HEK293 (cell line): ENCODE measurements around the gene BTG2.

ENCODE experiments used
- HOXA7 ChIP-seq: sonication (generic); formaldehyde crosslinking; IDR thresholded peaks from 2 replicates; pipeline ENCODE4 v1.8.1; 2022; ENCODE audit warnings: missing genetic modification reagents, borderline replicate concordance
- MZF1 ChIP-seq: fragments of 450-650 bp; formaldehyde crosslinking; IDR thresholded peaks from 2 replicates; pipeline ENCODE4 v1.5.1; 2017; ENCODE audit warnings: missing biosample characterization, missing genetic modification characterization, borderline replicate concordance
- PRDM1 ChIP-seq: fragments of 450-650 bp; formaldehyde crosslinking; IDR thresholded peaks from 2 replicates; pipeline ENCODE4; 2016; ENCODE audit warnings: missing biosample characterization, missing genetic modification characterization
- ZBTB7A ChIP-seq: fragments of 450-650 bp; formaldehyde crosslinking; IDR thresholded peaks from 2 replicates; pipeline ENCODE4 v1.5.1; 2016; ENCODE audit warnings: low read depth, missing biosample characterization, missing genetic modification characterization
- ZEB2 ChIP-seq: fragments of 450-650 bp; formaldehyde crosslinking; IDR thresholded peaks from 2 replicates; pipeline ENCODE4 v1.5.1; 2016; ENCODE audit warnings: missing biosample characterization, missing genetic modification characterization
- ZFP3 ChIP-seq: fragments of 450-650 bp; formaldehyde crosslinking; IDR thresholded peaks from 2 replicates; pipeline ENCODE4 v1.5.1; 2016; ENCODE audit warnings: low read depth, missing biosample characterization, missing genetic modification characterization
- ZNF121 ChIP-seq: fragments of 450-650 bp; formaldehyde crosslinking; IDR thresholded peaks from 2 replicates; pipeline ENCODE4 v1.5.1; 2016; ENCODE audit warnings: missing biosample characterization, missing genetic modification characterization
- ZNF146 ChIP-seq: fragments of 450-650 bp; formaldehyde crosslinking; IDR thresholded peaks from 2 replicates; pipeline ENCODE4 v1.5.1; 2016; ENCODE audit warnings: missing biosample characterization, missing genetic modification characterization
- ZNF157 ChIP-seq: fragments of 450-650 bp; formaldehyde crosslinking; IDR thresholded peaks from 2 replicates; pipeline ENCODE4 v1.5.1; 2016; ENCODE audit warnings: missing biosample characterization, missing genetic modification characterization
- ZNF221 ChIP-seq: fragments of 450-650 bp; formaldehyde crosslinking; IDR thresholded peaks from 2 replicates; pipeline ENCODE4 v1.5.1; 2017; ENCODE audit warnings: missing biosample characterization, missing genetic modification characterization, borderline replicate concordance
- ZNF23 ChIP-seq: fragments of 450-650 bp; formaldehyde crosslinking; IDR thresholded peaks from 2 replicates; pipeline ENCODE4 v1.5.1; 2016; ENCODE audit warnings: missing biosample characterization, missing genetic modification characterization, borderline replicate concordance
- ZNF311 ChIP-seq: fragments of 450-650 bp; formaldehyde crosslinking; IDR thresholded peaks from 2 replicates; pipeline ENCODE4 v1.5.1; 2017; ENCODE audit warnings: missing biosample characterization, missing genetic modification characterization, borderline replicate concordance
- ZNF341 ChIP-seq: fragments of 450-650 bp; formaldehyde crosslinking; IDR thresholded peaks from 2 replicates; pipeline ENCODE4; 2016; ENCODE audit warnings: low read depth, missing biosample characterization, missing genetic modification characterization
- ZNF416 ChIP-seq: fragments of 450-650 bp; formaldehyde crosslinking; IDR thresholded peaks from 2 replicates; pipeline ENCODE4 v1.5.1; 2016; ENCODE audit warnings: missing biosample characterization, missing genetic modification characterization
- ZNF558 ChIP-seq: fragments of 450-650 bp; formaldehyde crosslinking; IDR thresholded peaks from 2 replicates; pipeline ENCODE4 v1.5.1; 2016; ENCODE audit warnings: missing biosample characterization, missing genetic modification characterization
- ZNF561 ChIP-seq: fragments of 450-650 bp; IDR thresholded peaks from 2 replicates; pipeline ENCODE4 v1.5.1; 2018; ENCODE audit warnings: missing biosample characterization, missing genetic modification characterization, borderline replicate concordance
- ZNF600 ChIP-seq: fragments of 450-650 bp; formaldehyde crosslinking; IDR thresholded peaks from 2 replicates; pipeline ENCODE4 v1.5.1; 2016; ENCODE audit warnings: missing biosample characterization, missing genetic modification characterization
- ZNF658 ChIP-seq: fragments of 450-650 bp; formaldehyde crosslinking; IDR thresholded peaks from 2 replicates; pipeline ENCODE4; 2016; ENCODE audit warnings: missing biosample characterization, missing genetic modification characterization
- TF ChIP-seq, protein P1 (sequence below): fragments of 450-650 bp; formaldehyde crosslinking; IDR thresholded peaks from 2 replicates; pipeline ENCODE4 v1.5.1; 2017; ENCODE audit warnings: missing biosample characterization, missing genetic modification characterization
- TF ChIP-seq, protein P2 (sequence below): fragments of 450-650 bp; formaldehyde crosslinking; IDR thresholded peaks from 2 replicates; pipeline ENCODE4 v1.5.1; 2016; ENCODE audit warnings: missing biosample characterization, missing genetic modification characterization, borderline replicate concordance
- TF ChIP-seq, protein P3 (sequence below): fragments of 450-650 bp; formaldehyde crosslinking; IDR thresholded peaks from 2 replicates; pipeline ENCODE4 v1.5.1; 2016; ENCODE audit warnings: missing biosample characterization, missing genetic modification characterization
- TF ChIP-seq, protein P4 (sequence below): fragments of 450-650 bp; formaldehyde crosslinking; IDR thresholded peaks from 2 replicates; pipeline ENCODE4 v1.5.1; 2016; ENCODE audit warnings: missing biosample characterization, missing genetic modification characterization
- TF ChIP-seq, protein P5 (sequence below): fragments of 450-650 bp; formaldehyde crosslinking; IDR thresholded peaks from 2 replicates; pipeline ENCODE4 v1.5.1; 2016; ENCODE audit warnings: missing biosample characterization, missing genetic modification characterization, borderline replicate concordance
- TF ChIP-seq, protein P6 (sequence below): sonication (generic); formaldehyde crosslinking; IDR thresholded peaks from 2 replicates; pipeline ENCODE4 v1.8.1; 2022; ENCODE audit warnings: mild to moderate bottlenecking, moderate library complexity, missing genetic modification reagents

BTG2 gene

DNA sequence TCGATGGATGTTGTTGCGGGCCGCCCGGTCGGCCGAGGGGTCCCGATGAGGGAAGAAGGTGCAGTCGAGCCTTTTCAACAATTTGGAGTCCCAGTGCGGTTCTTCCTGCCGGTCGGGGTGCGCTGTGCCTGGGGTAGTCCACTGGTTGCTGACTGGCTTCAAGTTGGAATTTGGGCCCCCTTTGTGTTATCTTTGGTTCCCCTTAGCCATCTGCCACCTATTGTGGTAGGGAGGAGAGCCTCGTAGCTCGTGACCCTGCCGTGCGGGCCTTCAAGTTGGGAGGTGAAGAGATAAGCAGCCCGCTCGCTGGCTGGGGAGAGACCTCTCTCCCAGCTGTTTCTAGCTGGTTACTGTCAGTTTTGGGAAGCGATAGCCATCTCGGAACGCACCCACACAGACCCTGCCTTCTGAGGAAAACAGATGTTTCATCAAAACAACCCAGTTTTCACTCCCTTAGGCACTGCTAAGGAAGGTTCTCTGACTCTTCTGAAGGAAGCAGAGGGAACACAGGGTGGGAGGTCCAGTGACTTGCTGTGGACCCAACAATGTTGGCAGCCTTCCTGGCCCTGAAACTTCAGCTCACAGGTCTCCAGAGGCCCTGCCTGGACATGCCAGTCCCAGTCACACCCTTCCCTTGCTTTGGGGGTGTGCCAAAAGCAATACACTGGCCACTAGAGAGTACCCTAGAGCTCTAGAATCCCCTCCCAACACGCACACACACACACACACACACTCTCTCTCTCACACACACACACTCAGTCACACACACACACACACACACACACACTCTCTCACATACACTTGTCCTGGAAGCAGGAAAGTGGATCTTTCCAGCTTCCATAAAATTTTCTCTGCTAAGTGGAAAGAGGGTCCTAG is 1.0 kb downstream of the BTG2 start (continued):
- TF ChIP-seq ZNF121 (tag by site-specific recombination), result no peak; the same call in 1 of the 2 replicates
- TF ChIP-seq, protein P1, sequence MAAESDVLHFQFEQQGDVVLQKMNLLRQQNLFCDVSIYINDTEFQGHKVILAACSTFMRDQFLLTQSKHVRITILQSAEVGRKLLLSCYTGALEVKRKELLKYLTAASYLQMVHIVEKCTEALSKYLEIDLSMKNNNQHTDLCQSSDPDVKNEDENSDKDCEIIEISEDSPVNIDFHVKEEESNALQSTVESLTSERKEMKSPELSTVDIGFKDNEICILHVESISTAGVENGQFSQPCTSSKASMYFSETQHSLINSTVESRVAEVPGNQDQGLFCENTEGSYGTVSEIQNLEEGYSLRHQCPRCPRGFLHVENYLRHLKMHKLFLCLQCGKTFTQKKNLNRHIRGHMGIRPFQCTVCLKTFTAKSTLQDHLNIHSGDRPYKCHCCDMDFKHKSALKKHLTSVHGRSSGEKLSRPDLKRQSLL (tag by site-specific recombination), result peak; percentile 97
- TF ChIP-seq ZFP3 (tag by site-specific recombination), result peak; percentile 24; the same call in 1 of the 2 replicates
- peak; percentile 91 for TF ChIP-seq ZNF558
- TF ChIP-seq MZF1 (tag by site-specific recombination), result peak; percentile 96
- TF ChIP-seq, protein P2, sequence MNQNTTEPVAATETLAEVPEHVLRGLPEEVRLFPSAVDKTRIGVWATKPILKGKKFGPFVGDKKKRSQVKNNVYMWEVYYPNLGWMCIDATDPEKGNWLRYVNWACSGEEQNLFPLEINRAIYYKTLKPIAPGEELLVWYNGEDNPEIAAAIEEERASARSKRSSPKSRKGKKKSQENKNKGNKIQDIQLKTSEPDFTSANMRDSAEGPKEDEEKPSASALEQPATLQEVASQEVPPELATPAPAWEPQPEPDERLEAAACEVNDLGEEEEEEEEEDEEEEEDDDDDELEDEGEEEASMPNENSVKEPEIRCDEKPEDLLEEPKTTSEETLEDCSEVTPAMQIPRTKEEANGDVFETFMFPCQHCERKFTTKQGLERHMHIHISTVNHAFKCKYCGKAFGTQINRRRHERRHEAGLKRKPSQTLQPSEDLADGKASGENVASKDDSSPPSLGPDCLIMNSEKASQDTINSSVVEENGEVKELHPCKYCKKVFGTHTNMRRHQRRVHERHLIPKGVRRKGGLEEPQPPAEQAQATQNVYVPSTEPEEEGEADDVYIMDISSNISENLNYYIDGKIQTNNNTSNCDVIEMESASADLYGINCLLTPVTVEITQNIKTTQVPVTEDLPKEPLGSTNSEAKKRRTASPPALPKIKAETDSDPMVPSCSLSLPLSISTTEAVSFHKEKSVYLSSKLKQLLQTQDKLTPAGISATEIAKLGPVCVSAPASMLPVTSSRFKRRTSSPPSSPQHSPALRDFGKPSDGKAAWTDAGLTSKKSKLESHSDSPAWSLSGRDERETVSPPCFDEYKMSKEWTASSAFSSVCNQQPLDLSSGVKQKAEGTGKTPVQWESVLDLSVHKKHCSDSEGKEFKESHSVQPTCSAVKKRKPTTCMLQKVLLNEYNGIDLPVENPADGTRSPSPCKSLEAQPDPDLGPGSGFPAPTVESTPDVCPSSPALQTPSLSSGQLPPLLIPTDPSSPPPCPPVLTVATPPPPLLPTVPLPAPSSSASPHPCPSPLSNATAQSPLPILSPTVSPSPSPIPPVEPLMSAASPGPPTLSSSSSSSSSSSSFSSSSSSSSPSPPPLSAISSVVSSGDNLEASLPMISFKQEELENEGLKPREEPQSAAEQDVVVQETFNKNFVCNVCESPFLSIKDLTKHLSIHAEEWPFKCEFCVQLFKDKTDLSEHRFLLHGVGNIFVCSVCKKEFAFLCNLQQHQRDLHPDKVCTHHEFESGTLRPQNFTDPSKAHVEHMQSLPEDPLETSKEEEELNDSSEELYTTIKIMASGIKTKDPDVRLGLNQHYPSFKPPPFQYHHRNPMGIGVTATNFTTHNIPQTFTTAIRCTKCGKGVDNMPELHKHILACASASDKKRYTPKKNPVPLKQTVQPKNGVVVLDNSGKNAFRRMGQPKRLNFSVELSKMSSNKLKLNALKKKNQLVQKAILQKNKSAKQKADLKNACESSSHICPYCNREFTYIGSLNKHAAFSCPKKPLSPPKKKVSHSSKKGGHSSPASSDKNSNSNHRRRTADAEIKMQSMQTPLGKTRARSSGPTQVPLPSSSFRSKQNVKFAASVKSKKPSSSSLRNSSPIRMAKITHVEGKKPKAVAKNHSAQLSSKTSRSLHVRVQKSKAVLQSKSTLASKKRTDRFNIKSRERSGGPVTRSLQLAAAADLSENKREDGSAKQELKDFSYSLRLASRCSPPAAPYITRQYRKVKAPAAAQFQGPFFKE, result no peak
- no peak for TF ChIP-seq ZNF658 (tag by site-specific recombination)
- TF ChIP-seq, protein P3, sequence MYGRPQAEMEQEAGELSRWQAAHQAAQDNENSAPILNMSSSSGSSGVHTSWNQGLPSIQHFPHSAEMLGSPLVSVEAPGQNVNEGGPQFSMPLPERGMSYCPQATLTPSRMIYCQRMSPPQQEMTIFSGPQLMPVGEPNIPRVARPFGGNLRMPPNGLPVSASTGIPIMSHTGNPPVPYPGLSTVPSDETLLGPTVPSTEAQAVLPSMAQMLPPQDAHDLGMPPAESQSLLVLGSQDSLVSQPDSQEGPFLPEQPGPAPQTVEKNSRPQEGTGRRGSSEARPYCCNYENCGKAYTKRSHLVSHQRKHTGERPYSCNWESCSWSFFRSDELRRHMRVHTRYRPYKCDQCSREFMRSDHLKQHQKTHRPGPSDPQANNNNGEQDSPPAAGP (tag by site-specific recombination), result peak; percentile 94
- TF ChIP-seq, protein P4, sequence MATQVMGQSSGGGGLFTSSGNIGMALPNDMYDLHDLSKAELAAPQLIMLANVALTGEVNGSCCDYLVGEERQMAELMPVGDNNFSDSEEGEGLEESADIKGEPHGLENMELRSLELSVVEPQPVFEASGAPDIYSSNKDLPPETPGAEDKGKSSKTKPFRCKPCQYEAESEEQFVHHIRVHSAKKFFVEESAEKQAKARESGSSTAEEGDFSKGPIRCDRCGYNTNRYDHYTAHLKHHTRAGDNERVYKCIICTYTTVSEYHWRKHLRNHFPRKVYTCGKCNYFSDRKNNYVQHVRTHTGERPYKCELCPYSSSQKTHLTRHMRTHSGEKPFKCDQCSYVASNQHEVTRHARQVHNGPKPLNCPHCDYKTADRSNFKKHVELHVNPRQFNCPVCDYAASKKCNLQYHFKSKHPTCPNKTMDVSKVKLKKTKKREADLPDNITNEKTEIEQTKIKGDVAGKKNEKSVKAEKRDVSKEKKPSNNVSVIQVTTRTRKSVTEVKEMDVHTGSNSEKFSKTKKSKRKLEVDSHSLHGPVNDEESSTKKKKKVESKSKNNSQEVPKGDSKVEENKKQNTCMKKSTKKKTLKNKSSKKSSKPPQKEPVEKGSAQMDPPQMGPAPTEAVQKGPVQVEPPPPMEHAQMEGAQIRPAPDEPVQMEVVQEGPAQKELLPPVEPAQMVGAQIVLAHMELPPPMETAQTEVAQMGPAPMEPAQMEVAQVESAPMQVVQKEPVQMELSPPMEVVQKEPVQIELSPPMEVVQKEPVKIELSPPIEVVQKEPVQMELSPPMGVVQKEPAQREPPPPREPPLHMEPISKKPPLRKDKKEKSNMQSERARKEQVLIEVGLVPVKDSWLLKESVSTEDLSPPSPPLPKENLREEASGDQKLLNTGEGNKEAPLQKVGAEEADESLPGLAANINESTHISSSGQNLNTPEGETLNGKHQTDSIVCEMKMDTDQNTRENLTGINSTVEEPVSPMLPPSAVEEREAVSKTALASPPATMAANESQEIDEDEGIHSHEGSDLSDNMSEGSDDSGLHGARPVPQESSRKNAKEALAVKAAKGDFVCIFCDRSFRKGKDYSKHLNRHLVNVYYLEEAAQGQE (tag by site-specific recombination), result 0 out of 2 replicates have a peak, but pooled peaks have one; percentile 42
- TF ChIP-seq ZNF221 (tag by site-specific recombination), result no peak
- TF ChIP-seq ZNF311 (tag by site-specific recombination), result no peak
- TF ChIP-seq PRDM1 (tag by site-specific recombination), result peak; percentile 97
- TF ChIP-seq ZNF23 (tag by site-specific recombination), result no peak
- TF ChIP-seq ZNF561 (tag by site-specific recombination), result no peak
- peak; percentile 50 for TF ChIP-seq ZNF146
- TF ChIP-seq ZEB2 (tag by site-specific recombination), result peak; percentile 91
- TF ChIP-seq ZNF157 (tag by site-specific recombination), result no peak; the same call in 1 of the 2 replicates
- peak; percentile 74; the same call in 1 of the 2 replicates for TF ChIP-seq ZBTB7A (tag by site-specific recombination)
- TF ChIP-seq HOXA7 (CRISPR knock-in tag), result no peak
- TF ChIP-seq ZNF416 (tag by site-specific recombination), result peak; percentile 66
- TF ChIP-seq, protein P5, sequence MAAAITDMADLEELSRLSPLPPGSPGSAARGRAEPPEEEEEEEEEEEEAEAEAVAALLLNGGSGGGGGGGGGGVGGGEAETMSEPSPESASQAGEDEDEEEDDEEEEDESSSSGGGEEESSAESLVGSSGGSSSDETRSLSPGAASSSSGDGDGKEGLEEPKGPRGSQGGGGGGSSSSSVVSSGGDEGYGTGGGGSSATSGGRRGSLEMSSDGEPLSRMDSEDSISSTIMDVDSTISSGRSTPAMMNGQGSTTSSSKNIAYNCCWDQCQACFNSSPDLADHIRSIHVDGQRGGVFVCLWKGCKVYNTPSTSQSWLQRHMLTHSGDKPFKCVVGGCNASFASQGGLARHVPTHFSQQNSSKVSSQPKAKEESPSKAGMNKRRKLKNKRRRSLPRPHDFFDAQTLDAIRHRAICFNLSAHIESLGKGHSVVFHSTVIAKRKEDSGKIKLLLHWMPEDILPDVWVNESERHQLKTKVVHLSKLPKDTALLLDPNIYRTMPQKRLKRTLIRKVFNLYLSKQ, result no peak
- TF ChIP-seq, protein P6, sequence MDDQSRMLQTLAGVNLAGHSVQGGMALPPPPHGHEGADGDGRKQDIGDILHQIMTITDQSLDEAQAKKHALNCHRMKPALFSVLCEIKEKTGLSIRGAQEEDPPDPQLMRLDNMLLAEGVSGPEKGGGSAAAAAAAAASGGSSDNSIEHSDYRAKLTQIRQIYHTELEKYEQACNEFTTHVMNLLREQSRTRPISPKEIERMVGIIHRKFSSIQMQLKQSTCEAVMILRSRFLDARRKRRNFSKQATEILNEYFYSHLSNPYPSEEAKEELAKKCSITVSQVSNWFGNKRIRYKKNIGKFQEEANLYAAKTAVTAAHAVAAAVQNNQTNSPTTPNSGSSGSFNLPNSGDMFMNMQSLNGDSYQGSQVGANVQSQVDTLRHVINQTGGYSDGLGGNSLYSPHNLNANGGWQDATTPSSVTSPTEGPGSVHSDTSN (CRISPR knock-in tag), result peak; percentile 32; the same call in 1 of the 2 replicates
- peak; percentile 7; the same call in 1 of the 2 replicates for TF ChIP-seq ZNF341 (tag by site-specific recombination)
- peak; percentile 63 for TF ChIP-seq ZNF600 (tag by site-specific recombination)
